Superior temporal gyrus (tissue), 1 donor: ENCODE measurements around the gene S1PR3.

Source experiments
- DNase-seq: peaks from one replicate; pipeline ENCODE4 v3.0.0-alpha.2; 2016; ENCODE audit errors: extremely low spot score

Gene S1PR3

GRCh38 chr9:89038382-89039103 lies 47.3 kb downstream of the S1PR3 start:
- DNase-seq = peak; percentile 91

- DNase-seq = no peak
Measured at GRCh38 chr9:89039104-89039465, 47.8 kb downstream of the S1PR3 start.

DNA sequence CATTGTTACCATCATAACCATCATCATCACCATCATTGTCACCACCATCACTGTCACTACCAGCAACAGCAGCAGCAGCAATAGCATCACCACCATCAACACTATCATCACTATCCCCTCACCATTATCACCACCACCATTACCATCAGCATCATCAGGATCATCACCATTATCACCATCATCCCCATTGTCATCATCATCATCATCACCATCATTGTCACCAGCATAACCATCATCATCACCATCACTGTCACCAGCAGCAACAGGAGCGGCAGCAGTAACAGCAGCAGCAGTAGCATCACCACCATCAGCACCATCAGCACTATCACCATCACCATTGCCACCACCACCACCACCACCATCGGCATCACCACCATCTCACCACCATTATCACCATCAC lies 48.4 kb downstream of the S1PR3 start:
- DNase-seq = no peak

DNA sequence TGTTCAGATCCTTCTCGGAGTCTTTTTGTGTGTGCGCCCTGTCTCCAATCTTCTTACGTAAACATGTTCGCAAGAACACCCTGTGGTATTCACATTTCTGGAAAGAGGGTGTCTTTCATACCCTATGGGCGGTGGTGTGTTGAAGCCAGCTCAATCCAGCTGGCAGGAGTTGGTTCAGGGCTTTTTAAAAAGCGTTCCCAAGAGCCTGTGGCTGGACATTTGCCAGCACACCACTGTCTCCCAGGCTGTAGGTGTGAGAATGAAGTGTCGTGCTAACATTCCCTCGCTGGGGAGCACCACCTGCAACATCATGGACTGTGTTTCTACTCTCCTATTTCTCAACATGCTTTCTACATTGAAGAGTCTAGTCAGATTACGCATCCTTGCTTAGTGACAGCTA lies 51.7 kb downstream of the S1PR3 start:
- DNase-seq = peak; percentile 76

DNA sequence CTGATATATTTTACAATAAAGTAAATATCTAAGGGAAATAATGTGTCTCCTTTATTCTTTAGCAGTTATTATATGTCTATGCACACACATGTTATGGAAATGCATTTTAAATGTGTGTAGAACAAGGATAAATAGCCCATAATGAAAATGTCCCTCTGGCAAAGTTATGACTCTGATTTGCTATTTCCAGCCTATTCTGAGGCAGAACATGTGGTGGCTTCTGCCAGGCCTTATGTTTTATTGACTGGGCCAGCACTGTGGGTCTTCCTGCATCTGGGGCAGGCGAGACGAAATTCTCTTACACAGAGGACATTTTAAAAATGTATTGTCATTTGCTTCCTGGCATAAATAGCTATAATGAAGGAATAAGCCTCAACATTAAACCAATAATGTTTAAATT lies 52.8 kb downstream of the S1PR3 start:
- DNase-seq = no peak

DNA sequence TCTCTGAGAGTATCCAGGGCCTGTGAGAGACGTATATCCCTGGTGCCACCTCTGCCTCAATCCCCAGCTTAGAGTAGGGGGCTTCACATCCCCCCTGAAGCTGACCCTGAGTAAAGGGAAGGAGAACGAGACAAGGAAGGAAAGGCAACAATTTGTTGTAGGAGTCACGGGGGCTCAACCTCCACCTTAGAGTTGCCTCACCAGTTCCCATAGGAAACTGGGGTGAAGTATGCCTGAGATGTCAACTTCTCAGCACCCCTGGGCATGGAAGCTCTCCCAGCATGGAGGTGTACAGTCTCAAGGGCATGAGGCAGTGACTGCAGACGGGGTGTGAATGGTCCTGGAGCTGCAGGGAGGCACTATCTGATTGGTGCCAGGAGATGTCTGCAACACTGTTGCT lies 53.6 kb downstream of the S1PR3 start:
- DNase-seq = no peak

- no peak for DNase-seq
Measured at GRCh38 chr9:89046832-89047231, 55.6 kb downstream of the S1PR3 start.

DNA sequence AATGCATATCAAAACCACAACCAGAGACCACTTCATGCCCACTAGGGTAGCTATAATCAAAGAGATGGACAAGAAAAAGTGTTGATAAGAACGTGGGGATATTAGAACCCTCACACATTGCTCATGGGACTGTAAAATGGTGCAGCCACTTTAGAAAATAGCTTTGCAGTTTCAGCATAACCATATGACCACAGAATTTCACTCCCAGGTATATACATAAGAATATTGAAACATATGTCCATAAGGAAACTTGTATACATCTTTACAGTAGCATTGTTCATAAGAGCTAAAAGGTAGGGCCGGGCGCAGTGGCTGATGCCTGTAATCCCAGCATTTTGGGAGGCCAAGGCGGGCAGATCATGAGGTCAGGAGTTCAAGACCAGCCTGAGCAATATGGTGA lies 56.4 kb downstream of the S1PR3 start:
- DNase-seq = no peak

- DNase-seq = no peak
Measured at GRCh38 chr9:89048616-89049015, 57.3 kb downstream of the S1PR3 start.

- DNase-seq = no peak
Measured at GRCh38 chr9:89049646-89050045, 58.4 kb downstream of the S1PR3 start.

DNA sequence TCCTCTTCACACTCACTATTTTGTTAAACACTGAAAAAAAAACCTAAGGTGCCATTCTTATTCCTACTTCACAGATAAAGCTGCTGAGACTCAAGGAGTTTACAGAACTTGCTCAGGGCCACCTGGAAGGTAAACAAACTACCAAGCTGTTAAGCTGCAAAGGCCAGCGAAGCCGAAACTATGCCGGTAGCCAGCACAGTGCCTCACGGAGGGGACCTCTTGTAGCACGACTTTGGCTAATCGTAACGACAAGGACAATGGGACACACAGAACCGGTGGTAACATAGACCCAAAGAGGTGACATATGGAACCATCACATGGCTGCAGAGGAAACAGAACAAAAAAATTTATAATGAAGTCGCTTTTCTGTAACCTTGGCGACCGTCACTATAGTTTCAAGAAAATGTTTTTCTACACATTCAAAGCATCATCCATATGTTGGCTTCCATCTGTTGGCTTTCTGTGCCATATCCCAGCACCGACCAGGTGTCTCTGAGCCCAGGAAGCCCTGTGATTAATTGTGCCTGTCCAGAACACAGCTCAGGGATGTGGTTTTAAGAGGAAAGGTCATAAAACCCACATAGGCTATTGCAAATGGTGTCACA lies 60.3 kb downstream of the S1PR3 start:
- DNase-seq = no peak

DNA sequence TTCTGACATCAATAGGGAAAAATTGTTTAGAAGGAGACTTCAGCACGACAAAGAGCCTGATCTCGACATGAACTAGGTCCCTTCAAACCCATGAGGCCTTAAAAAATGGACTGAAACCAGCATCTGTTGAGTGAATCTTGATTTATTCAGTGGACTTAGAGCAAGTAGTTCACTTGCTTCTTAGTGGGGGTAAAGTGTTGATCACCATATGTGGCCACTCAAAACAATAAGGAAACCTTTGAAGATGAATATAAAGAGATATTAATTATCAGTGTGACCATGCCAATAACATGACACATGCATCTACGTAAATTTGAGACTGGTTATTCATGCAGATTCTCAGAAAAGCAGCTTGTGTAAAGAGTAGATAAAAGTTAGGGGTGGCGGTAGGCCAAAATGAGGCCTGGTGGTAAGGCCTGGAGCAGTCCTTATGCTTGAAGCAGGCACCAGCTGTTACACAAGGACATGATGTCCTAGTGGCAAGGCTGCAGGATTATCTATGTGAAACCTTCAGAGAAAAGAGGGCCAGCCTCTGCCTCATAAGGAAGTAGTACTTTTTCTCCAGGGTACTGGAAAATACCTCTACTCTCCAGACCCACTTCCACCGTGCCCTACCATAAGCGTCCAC lies 61.3 kb downstream of the S1PR3 start:
- DNase-seq = no peak

DNA sequence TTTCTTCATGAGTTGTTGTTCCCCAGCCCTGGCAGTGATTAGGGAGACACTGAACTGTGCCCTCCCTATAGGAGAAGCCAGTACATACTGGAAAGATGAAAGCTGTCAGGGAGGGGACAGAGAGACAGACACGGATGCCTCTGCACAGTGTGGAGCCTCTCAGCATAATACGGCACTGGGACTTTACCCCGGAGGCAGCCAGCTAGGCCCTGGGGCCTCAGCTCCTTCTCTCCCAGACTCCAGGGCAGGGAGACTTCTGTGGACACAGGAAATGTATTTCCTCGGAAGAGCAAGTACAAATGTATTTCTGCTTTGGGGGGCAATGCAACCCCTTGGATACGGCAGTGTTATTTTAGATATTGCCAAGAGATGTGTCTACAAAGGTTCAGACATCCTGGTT lies 62.0 kb downstream of the S1PR3 start:
- DNase-seq = no peak
